ENCODE results near the gene GYPB.
"Not testable (repeated sequence)": the region's sequence is repeated elsewhere in the genome, so short reads cannot be mapped to it uniquely, and the experiment has no call there.

The GYPB gene

GRCh38 chr4:144019277-144019676 lies at the start of gene GYPB:
Gene GYPB (minus strand): TSS chr4:144019380. CDS start chr4:144019287, 93 bp downstream.
- DNase-seq, result not testable (repeated sequence)

GRCh38 chr4:144061556-144061955 lies 42.4 kb upstream of the GYPB start:
- not testable (repeated sequence) for DNase-seq

- not testable (repeated sequence) for DNase-seq
These were observed 41.2 kb upstream of the GYPB start for GRCh38 chr4:144060234-144060859.

- no peak for DNase-seq
These were observed 37.6 kb upstream of the GYPB start for GRCh38 chr4:144056800-144057199.

- not testable (repeated sequence) for DNase-seq
These were observed 36.2 kb upstream of the GYPB start for GRCh38 chr4:144055336-144055735.

- not testable (repeated sequence) for DNase-seq
These were observed 32.3 kb upstream of the GYPB start for GRCh38 chr4:144051494-144051893.

- not testable (repeated sequence) for DNase-seq
These were observed 31.5 kb upstream of the GYPB start for GRCh38 chr4:144050631-144051030.

- not testable (repeated sequence) for DNase-seq
These were observed 30.6 kb upstream of the GYPB start for GRCh38 chr4:144049495-144050424.

GRCh38 chr4:144044936-144045335 lies 25.8 kb upstream of the GYPB start:
- not testable (repeated sequence) for DNase-seq

GRCh38 chr4:144032580-144032979 lies 13.4 kb upstream of the GYPB start:
- DNase-seq, result not testable (repeated sequence)

GRCh38 chr4:144031875-144032274 lies 12.7 kb upstream of the GYPB start:
- DNase-seq, result not testable (repeated sequence)

GRCh38 chr4:144031369-144031768 lies 12.2 kb upstream of the GYPB start:
- not testable (repeated sequence) for DNase-seq

- not testable (repeated sequence) for DNase-seq
These were observed 11.5 kb upstream of the GYPB start for GRCh38 chr4:144030708-144031107.

- not testable (repeated sequence) for DNase-seq
These were observed 7.5 kb upstream of the GYPB start for GRCh38 chr4:144026682-144027081.

GRCh38 chr4:144024399-144025053 lies 5.3 kb upstream of the GYPB start:
- DNase-seq, result not testable (repeated sequence)

GRCh38 chr4:144022772-144023400 lies 3.7 kb upstream of the GYPB start:
- not testable (repeated sequence) for DNase-seq

- DNase-seq, result not testable (repeated sequence)
These were observed 2.3 kb upstream of the GYPB start for GRCh38 chr4:144021336-144021990.

GRCh38 chr4:144018223-144019000 lies 768 bp downstream of the GYPB start:
- not testable (repeated sequence) for DNase-seq

GRCh38 chr4:144017271-144017670 lies 1.9 kb downstream of the GYPB start:
- DNase-seq, result not testable (repeated sequence)

GRCh38 chr4:144016057-144016605 lies 3.0 kb downstream of the GYPB start:
- not testable (repeated sequence) for DNase-seq

GRCh38 chr4:144014808-144015207 lies 4.4 kb downstream of the GYPB start:
- DNase-seq, result no peak

All from NCI-H524 treated with DMSO at 0.1 percent for 48 hours (cell line).